ENCODE results near the gene TRAF1.

Gene TRAF1

DNA sequence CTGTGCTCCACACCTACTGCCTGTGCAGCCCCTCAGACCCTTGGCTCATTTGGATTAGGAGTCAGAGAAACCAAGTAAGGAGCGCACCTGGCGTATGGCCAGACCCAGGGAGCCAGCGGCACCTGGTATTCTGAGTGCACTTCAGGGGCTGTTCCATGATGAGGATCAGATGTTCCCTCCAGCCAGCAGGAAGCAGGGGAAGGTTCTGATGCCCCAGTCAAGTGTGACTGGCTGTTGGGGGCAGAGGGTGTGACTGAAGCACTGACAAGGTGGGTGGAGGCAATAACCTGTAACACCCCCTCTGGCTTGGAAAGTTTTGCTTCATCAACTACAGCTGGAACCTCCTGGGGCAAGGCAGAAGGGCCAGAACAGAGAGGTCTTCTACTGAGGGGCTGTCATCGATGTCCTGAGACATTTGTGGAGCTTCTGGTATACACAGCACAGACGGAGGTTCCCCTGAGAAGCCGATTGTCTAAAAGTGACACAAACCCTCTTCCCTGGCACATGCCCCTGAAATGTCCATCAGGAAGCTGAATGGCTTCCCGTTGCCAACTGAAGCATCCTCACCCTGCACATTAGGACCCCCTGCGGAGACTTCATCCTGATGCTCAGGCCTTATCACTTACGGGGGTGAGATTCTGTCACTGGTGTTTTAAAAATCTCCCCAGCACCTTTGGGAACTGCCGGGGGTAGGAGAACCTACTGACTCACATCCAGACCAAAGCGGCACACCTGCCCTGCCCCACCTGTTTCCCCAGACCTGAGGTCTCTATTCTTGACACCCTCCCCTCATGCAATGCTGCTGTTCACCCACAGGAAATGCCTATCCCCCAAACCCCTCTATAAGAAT lies 21.1 kb downstream of the TRAF1 start:
- DNase-seq (ENCODE audit: low read depth) = no peak

DNA sequence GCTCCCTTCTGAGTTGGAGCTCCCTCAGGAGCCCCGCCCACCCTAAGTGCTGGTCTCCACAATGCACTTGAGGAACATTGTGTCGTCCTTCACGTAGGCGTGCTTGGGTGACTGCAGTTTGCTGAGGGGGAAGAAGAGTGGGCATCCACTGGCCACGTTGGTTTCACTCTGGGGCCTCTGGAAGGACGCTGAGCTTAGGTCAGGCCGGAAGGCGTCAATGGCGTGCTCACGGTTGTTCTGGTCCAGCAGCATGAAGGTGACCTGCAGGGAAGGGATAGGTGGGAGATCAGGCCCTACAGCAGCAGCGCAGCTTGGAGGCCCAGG lies 21.7 kb downstream of the TRAF1 start:
- no peak for DNase-seq (ENCODE audit: low read depth)

GRCh38 chr9:120904061-120904977 lies 22.3 kb downstream of the TRAF1 start:
- DNase-seq (ENCODE audit: low read depth) = no peak

DNA sequence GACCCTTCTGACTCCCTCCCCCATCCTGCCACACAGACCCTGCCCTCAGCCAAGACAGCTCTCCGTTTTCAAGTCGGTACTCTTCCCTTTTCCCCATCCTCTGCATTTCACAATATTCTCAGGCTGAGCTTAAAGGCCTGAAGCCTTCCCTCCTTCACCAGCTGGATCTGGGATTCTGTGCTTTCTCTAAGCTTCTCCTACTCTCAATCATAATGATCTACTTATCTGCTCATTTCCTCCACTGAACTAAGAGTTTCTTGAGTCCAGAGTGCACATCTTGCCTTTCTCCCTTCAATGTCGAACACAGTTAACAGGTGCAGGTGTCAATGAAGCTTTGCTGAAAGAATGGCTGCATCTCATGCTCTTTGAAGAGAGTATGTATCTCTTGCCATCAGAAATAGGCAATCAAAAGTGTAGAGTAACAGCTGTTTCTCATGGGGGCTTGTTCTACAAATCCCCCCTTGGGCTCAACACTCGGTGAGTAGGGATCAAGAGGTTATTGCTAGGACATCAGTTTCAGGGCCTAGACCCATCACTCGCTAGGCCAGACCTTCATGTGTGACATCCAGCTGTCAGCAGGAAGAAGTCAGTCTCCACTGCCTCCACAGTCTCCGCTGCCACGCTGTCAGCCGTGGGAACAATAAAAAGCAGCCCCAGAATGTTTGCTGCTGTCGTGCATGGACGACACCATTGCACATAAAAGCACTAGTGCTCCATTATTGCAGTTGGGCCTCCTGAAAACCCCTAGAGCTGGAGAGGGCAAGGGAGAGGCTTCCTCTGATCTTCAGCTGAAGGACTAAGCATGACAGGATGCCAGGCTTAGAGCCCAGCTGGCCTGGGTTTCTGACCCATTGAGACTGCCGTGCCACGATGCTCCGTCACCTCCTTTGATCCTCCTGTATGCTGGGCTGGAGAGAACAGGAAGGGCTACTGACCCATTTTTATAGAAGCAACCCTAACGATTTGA lies 23.7 kb downstream of the TRAF1 start:
- no peak for DNase-seq (ENCODE audit: low read depth)

DNA sequence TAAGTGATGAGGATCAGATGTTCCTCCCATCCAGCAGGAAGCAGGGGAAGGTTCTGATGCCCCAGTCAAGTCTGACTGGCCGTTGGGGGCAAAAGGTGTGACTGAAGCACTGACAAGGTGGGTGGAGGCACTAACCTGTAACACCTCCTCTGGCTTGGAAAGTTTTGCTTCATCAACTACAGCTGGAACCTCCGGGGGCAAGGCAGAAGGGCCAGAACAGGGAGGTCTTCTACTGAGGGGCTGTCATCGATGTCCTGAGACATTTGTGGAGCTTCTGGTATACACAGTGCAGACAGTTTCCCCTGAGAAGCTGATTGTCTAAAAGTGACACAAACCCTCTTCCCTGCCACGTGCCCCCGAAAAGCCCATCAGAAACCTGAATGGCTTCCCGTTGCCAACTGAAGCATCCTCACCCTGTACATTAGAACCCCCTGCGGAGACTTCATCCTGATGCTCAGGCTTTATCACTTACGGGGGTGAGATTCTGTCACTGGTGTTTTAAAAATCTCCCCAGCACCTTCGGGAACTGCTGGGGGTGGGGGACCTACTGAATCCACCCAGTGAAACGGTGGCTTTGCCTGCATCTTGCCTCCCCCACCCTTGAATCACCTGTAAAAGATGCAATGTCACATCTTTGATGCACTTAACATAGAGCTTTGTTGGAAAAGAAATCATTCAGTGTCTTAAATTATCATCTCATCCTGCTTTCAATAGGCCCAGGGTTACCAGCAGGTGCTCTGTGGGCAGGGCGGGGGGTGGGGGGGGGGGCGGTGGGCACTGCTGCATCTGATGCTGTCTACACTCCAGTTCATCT lies 24.6 kb downstream of the TRAF1 start:
- DNase-seq (ENCODE audit: low read depth) = no peak

GRCh38 chr9:120900824-120901223 lies 25.8 kb downstream of the TRAF1 start:
- no peak for DNase-seq (ENCODE audit: low read depth)

DNA sequence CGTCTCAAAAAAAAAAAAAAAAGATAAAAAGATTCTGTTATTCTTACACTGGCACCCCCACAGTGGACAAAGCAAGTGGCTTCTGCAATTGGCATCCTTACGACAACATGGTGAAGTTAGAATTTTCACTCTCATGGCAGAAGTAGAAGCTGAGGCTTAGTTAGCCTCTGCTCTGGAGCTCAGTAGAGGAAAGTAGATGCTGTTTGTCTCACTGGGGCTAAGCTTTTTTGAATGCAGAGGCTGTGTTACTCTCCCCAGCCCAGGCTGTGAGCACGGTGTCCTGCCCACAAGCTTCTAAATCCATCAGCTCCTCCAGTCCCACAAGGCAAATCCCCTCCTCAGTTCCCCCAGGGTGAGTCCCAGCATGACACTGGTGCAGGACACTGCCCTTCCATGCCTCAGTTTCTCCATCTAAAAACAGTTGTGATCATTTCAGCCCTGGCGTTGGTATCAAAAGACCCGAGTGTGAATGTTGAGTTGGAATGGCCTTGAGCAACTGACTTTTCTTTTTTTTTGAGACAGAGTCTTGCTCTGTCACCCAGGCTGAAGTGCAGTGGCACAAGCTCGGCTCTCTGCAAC lies 27.0 kb downstream of the TRAF1 start:
- DNase-seq (ENCODE audit: low read depth) = no peak

DNA sequence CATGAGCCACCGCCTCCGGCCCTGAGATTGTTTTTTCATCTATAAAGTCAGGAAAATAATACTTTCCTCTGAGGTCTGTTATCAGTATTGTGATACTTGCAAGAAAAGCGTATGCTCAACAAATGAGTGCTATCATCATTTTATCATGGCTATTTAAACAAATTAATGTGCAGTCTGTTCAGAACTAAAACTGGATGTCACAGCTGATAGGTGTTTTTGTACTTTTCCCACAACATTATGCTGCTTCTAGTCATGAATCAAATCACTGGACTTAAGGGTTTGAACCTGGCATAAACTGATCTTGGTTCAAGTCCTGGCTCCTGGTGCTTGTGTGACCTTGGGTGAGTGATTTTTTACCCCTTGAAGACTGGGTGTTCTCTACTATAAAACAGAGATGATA lies 28.2 kb downstream of the TRAF1 start:
- DNase-seq (ENCODE audit: low read depth) = no peak

- no peak for DNase-seq (ENCODE audit: low read depth)
Measured at GRCh38 chr9:120895951-120896350, 30.6 kb downstream of the TRAF1 start.

- DNase-seq (ENCODE audit: low read depth) = no peak
Measured at GRCh38 chr9:120894321-120895148, 32.1 kb downstream of the TRAF1 start.

DNA sequence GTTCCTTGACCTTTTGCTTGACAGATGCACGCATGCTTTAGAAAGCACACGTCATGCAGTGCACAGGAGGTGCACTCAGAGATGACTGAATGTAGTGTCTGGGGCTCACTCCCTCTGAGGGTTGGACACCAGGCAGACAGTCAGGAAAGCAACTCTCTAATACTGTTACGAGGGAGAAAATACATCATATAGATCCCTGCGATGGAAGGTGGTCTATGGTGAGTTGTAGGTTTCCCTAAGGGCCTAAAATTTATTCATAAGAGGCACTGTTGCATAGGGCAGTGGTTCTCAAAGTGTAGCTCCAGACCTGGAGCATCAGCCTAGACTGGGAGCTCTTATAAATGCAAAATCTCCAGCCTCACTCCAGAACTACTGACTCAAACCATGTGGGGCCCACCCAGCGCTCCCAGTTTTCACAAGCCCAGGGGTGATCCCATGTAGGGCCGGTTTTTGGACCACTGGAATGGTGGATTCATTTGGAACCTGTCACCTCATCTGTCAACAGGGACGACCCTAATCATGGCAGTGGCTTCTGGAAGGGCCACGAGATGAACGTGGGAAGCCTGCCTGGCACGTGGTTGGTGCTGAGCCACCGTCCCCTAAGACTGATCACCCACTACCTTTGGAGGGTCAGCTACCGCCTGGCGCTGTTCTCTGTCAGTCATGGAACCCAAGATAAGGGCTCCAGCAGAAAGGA lies 32.8 kb downstream of the TRAF1 start:
- no peak for DNase-seq (ENCODE audit: low read depth)

GRCh38 chr9:120892748-120893610 lies 33.6 kb downstream of the TRAF1 start:
- no peak for DNase-seq (ENCODE audit: low read depth)

GRCh38 chr9:120891884-120892747 lies 34.5 kb downstream of the TRAF1 start:
- DNase-seq (ENCODE audit: low read depth) = no peak

- DNase-seq (ENCODE audit: low read depth) = no peak
Measured at GRCh38 chr9:120891245-120891883, 35.2 kb downstream of the TRAF1 start.

DNA sequence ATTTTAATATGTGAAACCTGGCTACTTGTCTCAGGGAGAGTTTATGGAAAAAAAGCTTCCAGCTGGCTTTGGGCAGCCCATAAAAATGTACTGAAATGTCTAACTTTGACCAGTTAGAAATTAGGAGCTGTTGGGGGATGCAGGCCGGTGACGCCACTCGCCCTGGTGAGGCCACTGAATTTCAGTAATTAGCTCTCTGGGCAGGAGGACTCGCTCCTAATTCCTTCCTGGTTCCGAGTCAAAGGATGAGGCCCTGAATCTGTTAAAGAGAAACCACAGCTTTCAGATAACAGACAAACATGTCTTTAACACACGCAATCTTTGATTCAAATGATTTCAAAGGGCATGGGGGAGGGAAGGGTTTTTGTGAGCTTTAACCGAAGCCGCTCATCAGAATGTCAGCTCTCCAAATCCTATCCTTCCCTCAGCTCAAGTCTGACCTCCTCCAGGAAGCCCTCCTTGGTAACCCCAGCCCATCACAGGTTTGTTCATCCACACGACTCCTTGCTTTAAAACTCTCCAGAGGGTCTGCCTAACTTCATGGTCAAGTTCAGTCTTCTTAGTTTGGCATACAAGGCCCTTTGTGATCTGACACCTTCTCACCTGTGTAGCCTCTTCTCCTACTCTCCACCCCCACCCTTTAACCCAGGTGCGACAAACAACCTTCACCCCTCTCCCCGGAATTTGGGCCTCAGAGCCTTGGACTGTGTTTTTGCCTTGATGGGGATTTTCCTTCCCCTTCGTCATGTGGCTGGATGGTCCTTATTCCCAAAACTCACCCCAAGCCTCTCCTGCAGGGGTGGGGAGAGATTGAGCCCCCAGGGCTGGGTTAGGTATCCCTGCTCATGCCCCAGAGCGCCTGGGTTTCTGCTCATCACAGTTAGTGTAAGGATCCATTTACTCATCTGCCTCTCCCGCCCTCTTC lies 36.0 kb downstream of the TRAF1 start:
- no peak for DNase-seq (ENCODE audit: low read depth)

Data from CMK (cell line).